T-helper 2 cell treated with Interferon-gamma antibody and Interleukin-4, amounts not matched to agents 5 μg/mL and 100 μg/mL, for 36 hours (primary cell): ENCODE measurements around the gene PITPNC1.
A peak's percentile ranks its signal among the peaks of the same experiment; 100 is the strongest.
"Not testable (repeated sequence)": the region's sequence is repeated elsewhere in the genome, so short reads cannot be mapped to it uniquely, and the experiment has no call there.

Source experiments
- DNase-seq: peaks from one replicate; pipeline ENCODE4 v3.0.0; 2021; ENCODE audit warnings: low spot score
- H3K27ac Mint-ChIP-seq: one replicate; pipeline ENCODE4 v1.8.0; 2021; ENCODE audit warnings: mild to moderate bottlenecking, mixed read lengths
- H3K27me3 Mint-ChIP-seq: one replicate; pipeline ENCODE4 v1.8.0; 2021; ENCODE audit warnings: low read depth, mixed read lengths
- H3K36me3 Mint-ChIP-seq: one replicate; pipeline ENCODE4 v1.8.0; 2021; ENCODE audit warnings: low read depth, mixed read lengths
- H3K4me1 Mint-ChIP-seq: one replicate; pipeline ENCODE4 v1.8.0; 2021; ENCODE audit warnings: low read depth, mixed read lengths
- H3K4me3 Mint-ChIP-seq: one replicate; pipeline ENCODE4 v1.8.0; 2022; ENCODE audit warnings: mild to moderate bottlenecking, moderate library complexity, mixed read lengths
- H3K9me3 Mint-ChIP-seq: one replicate; pipeline ENCODE4 v1.8.0; 2021; ENCODE audit warnings: mixed read lengths

Gene PITPNC1

DNA sequence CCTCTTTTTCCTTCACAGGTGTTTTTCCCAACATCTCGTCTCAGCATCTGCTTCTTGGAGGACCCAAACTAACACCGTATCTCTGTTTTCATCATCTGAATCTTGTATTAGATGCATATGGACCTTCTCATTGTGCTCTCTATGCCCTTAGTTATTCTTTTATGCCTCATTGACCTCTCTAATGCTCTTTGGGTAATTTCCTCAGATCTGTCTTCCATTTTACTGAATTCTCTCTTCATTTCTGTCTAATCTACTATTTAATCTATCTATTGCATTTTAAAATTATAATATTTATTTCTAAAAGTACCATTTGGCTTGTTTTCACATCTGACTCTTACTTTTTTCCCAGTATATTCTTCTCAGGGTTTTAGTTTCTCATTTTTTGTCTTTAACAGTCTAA lies 81.1 kb downstream of the PITPNC1 start:
- H3K9me3 Mint-ChIP-seq = peaks cover 22% of the 10 kb centered on the region
- peaks cover 40% of the 10 kb centered on the region for H3K4me1 Mint-ChIP-seq
- no peak overlapping the region for H3K27ac Mint-ChIP-seq
- no peaks in the 10 kb centered on the region for H3K27me3 Mint-ChIP-seq
- no peak for DNase-seq
- peaks cover 27% of the 10 kb centered on the region for H3K36me3 Mint-ChIP-seq
- H3K4me3 Mint-ChIP-seq = no peak overlapping the region

DNA sequence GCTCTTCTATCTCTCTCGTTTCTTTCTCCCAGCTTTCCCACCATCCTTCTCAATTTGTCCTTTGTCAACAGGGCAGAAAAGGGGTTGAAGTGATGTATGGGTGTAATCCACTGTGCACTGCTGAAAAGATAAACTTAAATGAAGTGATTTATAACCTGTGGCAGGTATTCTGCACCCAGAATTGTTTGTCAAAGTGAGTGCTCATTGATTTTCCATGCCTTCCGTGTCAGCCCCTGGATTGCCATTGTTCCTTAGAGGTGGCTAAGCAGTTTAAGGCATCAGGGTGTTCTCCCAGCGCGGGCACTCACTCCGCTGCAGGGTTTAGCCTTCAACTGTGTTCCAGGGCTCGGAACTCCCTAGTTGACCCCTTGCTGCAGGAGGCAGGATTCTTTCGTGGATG lies 82.9 kb downstream of the PITPNC1 start:
- no peak overlapping the region for H3K4me3 Mint-ChIP-seq
- H3K4me1 Mint-ChIP-seq = peaks cover 35% of the 10 kb centered on the region
- H3K27ac Mint-ChIP-seq = no peak overlapping the region
- peaks cover 22% of the 10 kb centered on the region for H3K9me3 Mint-ChIP-seq
- DNase-seq = no peak
- peaks cover 24% of the 10 kb centered on the region for H3K36me3 Mint-ChIP-seq
- H3K27me3 Mint-ChIP-seq = no peaks in the 10 kb centered on the region

DNA sequence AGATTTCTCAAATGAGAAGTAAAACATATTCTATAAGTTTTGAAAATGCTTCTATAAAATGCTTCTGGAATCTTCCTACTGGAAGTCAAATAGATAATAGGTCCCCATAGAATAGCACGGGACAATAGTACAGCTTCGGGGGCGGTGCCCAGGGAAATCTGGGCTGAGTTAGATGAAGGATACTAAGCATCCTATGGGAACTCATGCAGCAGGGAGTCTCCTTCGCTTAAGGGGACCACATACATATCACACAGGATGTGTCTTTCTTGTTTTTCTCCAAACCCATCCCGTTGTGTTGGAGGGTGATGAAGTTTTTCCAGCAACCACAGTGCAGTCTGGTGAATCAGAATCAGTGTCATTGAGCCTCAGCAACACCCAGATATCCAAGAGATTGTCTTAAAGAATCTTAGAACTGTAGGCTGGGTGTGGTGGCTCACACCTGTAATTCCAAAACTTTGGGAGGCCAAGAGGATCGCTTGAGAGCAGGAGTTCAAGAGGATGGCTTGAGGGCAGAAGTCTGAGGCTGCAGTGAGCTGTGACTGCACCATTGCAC lies 84.2 kb downstream of the PITPNC1 start:
- Mint-ChIP-seq H3K9me3 (peaks cover 22% of the 10 kb centered on the region), H3K4me3 (no peak overlapping the region), H3K36me3 (peaks cover 24% of the 10 kb centered on the region), H3K27me3 (no peaks in the 10 kb centered on the region), H3K4me1 (peaks cover 34% of the 10 kb centered on the region), H3K27ac (no peak overlapping the region)
- peak; percentile 30 for DNase-seq

DNA sequence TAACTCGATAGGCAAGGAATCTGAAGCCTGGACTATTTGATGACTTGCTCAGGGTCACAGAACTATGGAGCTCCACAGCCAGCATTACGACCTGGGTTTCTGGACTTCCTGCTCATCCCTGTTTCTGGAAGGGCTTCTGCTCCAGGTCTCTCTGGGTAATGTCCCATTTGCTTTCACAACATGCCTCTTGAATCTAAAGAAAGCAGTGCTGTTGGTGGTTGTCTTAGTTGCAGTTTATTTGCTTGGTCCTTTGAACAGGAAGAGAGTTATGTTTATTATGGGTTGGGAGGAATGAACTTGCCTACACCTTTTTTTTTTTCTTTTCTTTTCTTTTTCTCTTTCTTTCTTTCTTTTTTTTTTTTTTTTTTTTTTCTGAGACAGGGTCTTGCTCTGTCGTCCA lies 84.8 kb downstream of the PITPNC1 start:
- Mint-ChIP-seq H3K4me3 (no peak overlapping the region), H3K27me3 (no peaks in the 10 kb centered on the region), H3K4me1 (peaks cover 34% of the 10 kb centered on the region), H3K27ac (peak overlapping the region; percentile 45), H3K9me3 (peaks cover 21% of the 10 kb centered on the region), H3K36me3 (peaks cover 24% of the 10 kb centered on the region)
- DNase-seq = no peak

DNA sequence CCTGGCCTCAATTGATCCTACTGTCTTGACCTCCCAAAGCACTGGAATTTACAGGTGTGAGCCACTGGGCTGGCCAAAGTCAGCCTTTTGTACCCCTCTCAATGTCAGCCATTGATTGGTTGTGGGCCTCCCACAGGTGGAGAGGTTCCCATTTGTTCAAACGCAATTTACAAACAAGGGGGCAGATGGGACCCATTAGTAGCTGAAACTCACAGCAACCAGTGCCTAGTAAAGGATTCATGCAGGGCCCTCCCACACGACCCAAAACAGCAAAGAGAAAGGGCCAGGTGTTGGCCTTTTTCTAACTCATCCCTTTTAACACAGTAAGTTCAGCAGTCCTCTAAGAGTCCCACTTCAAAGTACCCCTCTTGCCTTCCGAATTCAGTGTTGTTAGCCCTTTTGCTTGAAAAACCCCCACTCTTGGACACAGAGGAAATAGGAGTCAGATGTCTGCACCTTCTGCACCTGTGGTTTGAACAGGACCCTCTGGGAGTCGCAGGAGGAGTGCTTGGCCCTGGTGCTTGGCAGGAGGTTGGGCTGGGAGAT lies 89.2 kb downstream of the PITPNC1 start:
- peaks cover 45% of the 10 kb centered on the region for H3K4me1 Mint-ChIP-seq
- no peaks in the 10 kb centered on the region for H3K27me3 Mint-ChIP-seq
- H3K4me3 Mint-ChIP-seq = no peak overlapping the region
- no peak for DNase-seq
- no peak overlapping the region for H3K27ac Mint-ChIP-seq
- no peaks in the 10 kb centered on the region for H3K36me3 Mint-ChIP-seq
- no peaks in the 10 kb centered on the region for H3K9me3 Mint-ChIP-seq

DNA sequence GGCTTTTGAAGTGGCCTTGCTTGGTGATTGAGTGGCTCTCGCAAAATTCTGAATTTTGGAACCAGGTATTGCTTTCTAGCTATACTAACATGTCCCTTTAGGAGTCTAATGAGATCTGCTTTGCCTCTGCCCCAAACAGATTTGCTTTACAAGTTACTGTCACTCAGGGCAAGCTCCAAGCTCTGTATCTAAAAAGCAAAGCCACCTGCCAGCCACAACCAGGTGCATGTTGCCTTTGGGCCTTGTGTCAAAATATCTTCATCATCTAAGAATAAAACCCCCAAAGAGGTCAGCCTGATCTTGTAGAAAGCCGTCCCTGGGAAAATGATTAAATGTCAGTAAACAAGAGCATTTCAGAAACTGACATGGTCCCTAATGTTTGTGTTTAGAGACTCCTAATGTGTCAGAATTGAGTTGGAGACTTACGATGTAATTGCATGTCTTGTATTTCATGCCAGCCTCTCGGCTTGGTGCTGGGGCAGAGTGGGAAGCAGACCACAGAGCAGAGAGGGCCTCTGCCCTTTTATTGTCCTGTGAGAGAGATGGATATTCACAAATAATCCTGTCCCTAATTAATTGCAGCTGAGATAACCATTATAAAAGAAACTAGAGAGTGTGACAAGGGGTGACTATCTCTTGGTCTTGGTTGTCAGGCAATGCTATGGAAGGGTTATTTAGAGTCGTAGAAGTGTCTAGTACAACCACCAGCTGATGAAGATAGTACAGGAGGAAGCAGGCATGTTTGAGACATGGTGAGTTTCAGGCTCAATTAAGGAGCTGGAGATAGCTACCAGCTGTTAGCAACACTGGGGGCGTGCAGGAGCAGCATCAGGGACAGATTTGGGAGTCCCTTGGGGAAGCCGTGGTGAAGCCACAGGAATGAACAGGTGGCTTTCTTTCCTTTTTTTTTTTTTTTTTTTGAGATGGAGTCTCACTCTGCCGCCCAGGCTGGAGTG lies 90.7 kb downstream of the PITPNC1 start:
- peaks cover 39% of the 10 kb centered on the region for H3K4me1 Mint-ChIP-seq
- H3K36me3 Mint-ChIP-seq = peaks cover 6% of the 10 kb centered on the region
- peak overlapping the region; percentile 48 for H3K27ac Mint-ChIP-seq
- peak overlapping the region; percentile 24 for H3K4me3 Mint-ChIP-seq
- H3K9me3 Mint-ChIP-seq = peaks cover 5% of the 10 kb centered on the region
- no peak for DNase-seq
- no peaks in the 10 kb centered on the region for H3K27me3 Mint-ChIP-seq

DNA sequence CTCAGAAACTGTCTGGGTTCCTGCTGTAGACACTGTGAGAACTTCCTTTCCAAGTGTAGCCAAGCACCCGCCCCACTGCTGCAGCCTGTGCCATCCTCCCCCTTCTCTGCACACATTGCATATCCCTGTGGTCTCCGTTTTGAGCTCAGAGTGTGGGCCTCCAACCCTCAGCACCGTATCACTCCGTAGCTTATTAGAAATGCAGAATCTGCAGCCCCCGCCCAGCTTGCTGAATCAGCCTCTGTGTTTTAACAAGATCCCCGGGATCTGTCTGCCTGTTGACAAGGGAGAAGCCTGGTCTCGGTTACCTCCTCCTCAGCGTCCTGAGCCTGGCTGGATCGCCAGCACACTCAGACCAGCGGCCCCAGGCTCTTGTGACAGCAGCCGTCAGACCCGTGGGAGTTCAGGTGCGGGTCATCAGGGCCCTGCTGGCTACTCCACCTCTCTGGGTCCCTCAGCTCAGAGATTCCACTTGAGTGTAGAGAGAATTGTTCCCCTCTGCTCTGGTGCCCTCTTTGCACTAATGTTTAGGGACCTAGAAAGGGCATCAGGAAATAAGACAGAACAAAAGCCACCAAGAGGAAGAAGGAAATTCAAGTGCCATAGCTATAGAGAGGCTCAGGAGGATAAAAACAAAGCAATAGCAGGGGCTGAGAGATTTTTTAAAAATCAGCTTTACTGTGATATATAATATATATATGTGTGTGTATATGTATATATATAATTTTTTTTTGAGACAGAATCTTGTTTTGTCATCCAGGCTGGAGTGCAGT lies 92.3 kb downstream of the PITPNC1 start:
- Mint-ChIP-seq H3K27ac (peak overlapping the region; percentile 62), H3K4me1 (peaks cover 37% of the 10 kb centered on the region), H3K36me3 (peaks cover 6% of the 10 kb centered on the region), H3K9me3 (peaks cover 5% of the 10 kb centered on the region), H3K27me3 (peaks cover 4% of the 10 kb centered on the region), H3K4me3 (peak overlapping the region; percentile 62)
- no peak for DNase-seq

DNA sequence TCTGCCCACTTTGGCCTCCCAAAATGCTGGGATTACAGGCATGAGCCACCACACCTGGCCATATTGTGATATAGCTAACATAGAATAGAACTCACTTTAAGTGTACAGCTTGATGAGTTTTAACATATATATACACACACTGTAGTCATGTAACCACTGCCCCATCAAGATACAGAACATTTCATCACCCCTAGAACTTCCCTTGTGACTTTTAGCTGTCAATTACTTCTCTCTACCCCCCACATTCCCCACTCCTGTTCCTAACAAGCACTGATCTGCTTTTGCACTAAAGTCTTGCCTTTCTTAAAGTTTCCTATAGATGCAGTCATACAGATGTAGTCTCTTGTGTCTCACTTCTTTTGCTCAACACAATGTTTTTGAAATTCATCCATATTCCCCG lies 93.1 kb downstream of the PITPNC1 start:
- Mint-ChIP-seq H3K9me3 (peaks cover 5% of the 10 kb centered on the region), H3K27me3 (peaks cover 4% of the 10 kb centered on the region), H3K4me1 (peaks cover 42% of the 10 kb centered on the region), H3K4me3 (no peak overlapping the region), H3K36me3 (peaks cover 6% of the 10 kb centered on the region), H3K27ac (peak overlapping the region; percentile 11)
- DNase-seq = no peak

DNA sequence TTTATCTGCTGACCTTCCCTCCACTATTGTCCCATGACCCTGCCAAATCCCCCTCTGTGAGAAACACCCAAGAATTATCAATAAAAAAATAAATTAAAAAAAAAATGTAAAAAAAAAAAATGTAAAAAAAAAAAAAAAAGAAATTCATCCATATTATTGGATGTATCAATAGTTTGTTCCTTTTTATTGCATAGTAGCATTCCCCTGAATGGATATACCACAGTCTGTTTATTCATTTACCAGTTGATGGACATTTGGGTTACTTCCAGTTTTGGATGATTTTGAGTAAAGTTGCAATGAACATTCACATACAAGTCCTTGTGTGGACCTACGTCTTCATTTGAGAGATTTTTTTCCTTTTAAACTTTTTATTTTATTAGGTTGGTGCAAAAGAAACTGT lies 94.0 kb downstream of the PITPNC1 start:
- peaks cover 4% of the 10 kb centered on the region for H3K27me3 Mint-ChIP-seq
- H3K4me1 Mint-ChIP-seq = peaks cover 51% of the 10 kb centered on the region
- no peak overlapping the region for H3K4me3 Mint-ChIP-seq
- no peak overlapping the region for H3K27ac Mint-ChIP-seq
- no peak for DNase-seq
- peaks cover 6% of the 10 kb centered on the region for H3K36me3 Mint-ChIP-seq
- H3K9me3 Mint-ChIP-seq = peaks cover 5% of the 10 kb centered on the region

DNA sequence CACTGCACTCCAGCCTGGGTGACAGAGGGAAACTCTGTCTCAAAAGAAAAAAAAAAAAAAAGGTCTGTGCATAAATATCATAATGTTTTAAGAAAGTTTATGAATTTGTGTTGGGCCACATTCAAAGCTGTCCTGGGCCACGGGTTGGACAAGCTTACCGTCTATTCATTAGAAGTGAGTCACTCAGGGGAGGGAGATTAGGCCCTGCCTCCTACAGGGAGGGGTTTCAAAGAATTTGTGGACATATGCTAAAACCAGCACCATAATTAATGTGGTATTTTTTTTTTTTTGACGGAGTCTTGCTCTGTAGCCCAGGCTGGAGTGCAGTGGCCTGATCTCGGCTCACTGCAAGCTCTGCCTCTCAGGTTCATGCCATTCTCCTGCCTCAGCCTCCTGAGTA lies 95.5 kb downstream of the PITPNC1 start:
- H3K4me1 Mint-ChIP-seq = peaks cover 48% of the 10 kb centered on the region
- not testable (repeated sequence) for H3K27me3 Mint-ChIP-seq, H3K4me3 Mint-ChIP-seq, H3K36me3 Mint-ChIP-seq, DNase-seq, H3K9me3 Mint-ChIP-seq, H3K27ac Mint-ChIP-seq

DNA sequence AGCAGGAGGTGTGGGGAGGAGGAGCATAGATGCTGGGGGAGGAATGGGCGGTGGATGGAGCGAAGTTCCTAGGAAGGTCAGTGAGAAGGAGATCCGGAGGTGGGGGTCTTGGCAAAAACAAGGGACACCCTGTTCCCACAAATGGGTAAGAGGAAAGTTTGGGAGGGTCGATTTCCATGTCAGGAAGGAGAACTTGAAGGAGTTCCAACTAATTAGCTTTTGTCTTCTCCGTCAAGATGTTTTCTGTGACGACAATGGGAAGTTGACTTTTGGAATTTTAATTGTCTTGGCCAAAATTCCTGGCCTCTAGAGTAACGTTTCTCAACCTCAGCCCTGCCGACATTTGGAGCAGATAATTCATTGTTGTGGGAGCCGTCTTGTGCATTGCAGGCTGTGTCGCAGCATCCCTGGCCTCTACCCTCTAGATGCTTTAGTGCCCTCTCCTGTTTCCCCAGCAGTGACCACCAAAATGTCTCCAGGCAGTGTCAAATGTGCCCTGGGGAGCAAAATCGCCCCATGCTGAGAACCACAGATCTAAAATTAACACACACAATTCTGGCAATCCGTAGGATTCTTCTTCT lies 97.1 kb downstream of the PITPNC1 start:
- Mint-ChIP-seq H3K4me1 (peaks cover 52% of the 10 kb centered on the region), H3K27me3 (peaks cover 4% of the 10 kb centered on the region), H3K9me3 (peaks cover 5% of the 10 kb centered on the region), H3K36me3 (peaks cover 6% of the 10 kb centered on the region), H3K27ac (peak overlapping the region; percentile 87), H3K4me3 (peak overlapping the region; percentile 21)
- no peak for DNase-seq

DNA sequence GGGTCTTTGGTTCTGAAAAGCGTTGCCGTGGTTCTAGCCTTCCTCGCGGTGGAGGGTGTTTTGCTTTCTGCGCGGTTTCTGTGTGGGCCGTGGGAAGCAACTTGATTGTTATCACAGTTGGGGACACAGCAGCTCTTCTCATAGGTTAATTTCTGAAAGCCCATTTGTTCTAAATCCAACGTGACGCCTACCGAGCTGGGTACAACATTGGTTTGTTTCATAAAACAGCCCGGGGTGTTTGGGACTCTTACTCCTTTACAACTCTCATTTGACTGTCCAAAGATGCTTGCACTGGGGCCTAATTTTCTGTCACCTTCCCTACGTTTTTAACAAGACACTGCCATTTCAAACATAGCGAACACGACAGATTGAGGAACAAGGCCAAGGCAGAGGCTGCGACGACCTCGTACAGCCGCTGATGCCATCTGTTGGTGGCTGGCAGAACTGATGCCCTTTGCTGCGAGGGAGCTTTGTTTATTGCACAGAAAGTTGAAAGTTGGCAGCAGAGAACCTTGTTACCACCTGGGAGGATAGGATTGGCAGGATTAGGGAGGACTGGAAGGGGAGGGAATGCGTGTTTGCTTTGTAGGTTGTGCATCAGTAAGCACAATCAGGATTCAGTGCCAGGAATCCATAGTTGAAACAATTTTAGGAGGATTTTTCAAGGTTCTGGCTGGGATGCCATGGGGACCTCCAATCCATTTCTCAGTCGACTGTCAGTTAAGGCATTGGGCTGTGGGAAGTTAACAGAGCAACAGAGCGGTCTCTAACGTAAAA lies 98.3 kb downstream of the PITPNC1 start:
- H3K36me3 Mint-ChIP-seq = peaks cover 6% of the 10 kb centered on the region
- H3K27me3 Mint-ChIP-seq = peaks cover 4% of the 10 kb centered on the region
- H3K27ac Mint-ChIP-seq = peak overlapping the region; percentile 87
- peaks cover 5% of the 10 kb centered on the region for H3K9me3 Mint-ChIP-seq
- H3K4me3 Mint-ChIP-seq = peak overlapping the region; percentile 70
- peak; percentile 74 for DNase-seq
- peaks cover 44% of the 10 kb centered on the region for H3K4me1 Mint-ChIP-seq

DNA sequence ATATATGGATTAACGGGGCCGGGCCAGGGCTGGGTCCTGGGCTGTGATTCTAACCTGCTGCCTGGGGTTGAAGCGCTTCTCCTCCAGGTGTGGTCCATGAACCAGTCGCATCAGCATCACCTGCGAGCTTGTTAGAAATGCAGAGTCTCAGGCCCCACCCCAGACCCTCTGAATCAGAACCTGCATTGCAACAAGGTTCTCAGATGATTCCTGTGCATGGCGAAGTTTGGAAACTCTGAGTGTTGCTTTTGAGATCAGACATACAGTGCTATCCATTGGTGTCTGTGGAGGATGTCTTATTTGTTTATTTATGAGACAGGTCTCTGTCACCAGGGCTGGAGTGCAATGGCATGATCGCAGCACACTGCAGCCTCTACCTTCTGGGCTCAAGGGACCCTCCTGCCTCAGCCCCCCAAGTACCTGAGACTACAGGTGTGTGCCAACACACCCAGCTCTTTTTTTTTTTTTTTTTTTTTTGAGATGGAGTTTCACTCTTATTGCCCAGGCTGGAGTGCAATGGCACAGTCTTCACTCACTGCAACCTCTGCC lies 99.8 kb downstream of the PITPNC1 start:
- no peak for DNase-seq
- Mint-ChIP-seq H3K9me3 (peaks cover 1% of the 10 kb centered on the region), H3K27ac (no peak overlapping the region), H3K36me3 (peaks cover 2% of the 10 kb centered on the region), H3K27me3 (peaks cover 4% of the 10 kb centered on the region), H3K4me3 (no peak overlapping the region), H3K4me1 (peaks cover 47% of the 10 kb centered on the region)
